Spleen (tissue), 7 donors: ENCODE results near the gene VWC2.

Source experiments
- CTCF ChIP-seq, 11 experiments: fragments of 200-600 bp in 7 of 11; fragments of 450-650 bp in 4 of 11; sonication (generic) in 4 of 11; IDR thresholded peaks in 8 of 11; conservative IDR thresholded peaks in 3 of 11; 1 replicate in 7 of 11; 2 replicates in 4 of 11; pipeline versions ENCODE4 v1.4.0 to v1.8.0; 2016 to 2021; ENCODE audit warnings: antibody characterized with exemption in 11 of 11, inconsistent platforms in 4 of 11, mild to moderate bottlenecking in 1 of 11
- POLR2A ChIP-seq, 3 donors: fragments of 450-650 bp; IDR thresholded peaks; one replicate each; pipeline ENCODE4 v1.5.1; 2017; ENCODE audit warnings: antibody characterized with exemption in 3 of 3, mild to moderate bottlenecking in 1 of 3
- POLR2AphosphoS5 ChIP-seq, 3 donors: sonication (generic); formaldehyde crosslinking; IDR thresholded peaks; one replicate each; pipeline ENCODE4 v1.5.1; 2017; ENCODE audit warnings: antibody characterized with exemption in 3 of 3
- donor health status: DM: no; HTN: no; CAD: no; lungs with moderate emphysema.
- donor health status: DM: no; HTN: no; CAD: no.
- donor health status: DM: no; HTN: no; CAD: no.

GRCh38 chr7:49845626-49846025 is 72.2 kb downstream of the VWC2 start:
- TF ChIP-seq CTCF (IDR thresholded peaks at IDR 0.05 in 8 of 11, conservative IDR thresholded peaks at IDR 0.05 in 3 of 11), result no peak
- TF ChIP-seq POLR2AphosphoS5 (IDR thresholded peaks at IDR 0.05), result no peak
- TF ChIP-seq POLR2A (IDR thresholded peaks at IDR 0.05), result no peak
